NB4 (cell line): ENCODE measurements around the gene UNC5A.
A peak's percentile ranks its signal among the peaks of the same experiment; 100 is the strongest.

Experiments used
- TF ChIP-seq, protein P1 (sequence below): IDR thresholded peaks from one replicate; pipeline ENCODE4 v1.5.1; 2012; ENCODE audit warnings: low read depth, low read length
- TF ChIP-seq, protein P2 (sequence below): IDR thresholded peaks from 2 replicates; pipeline ENCODE4 v1.6.1; 2011; ENCODE audit warnings: low read depth, low read length

GRCh38 chr5:176817841-176818377 is 7.5 kb downstream of the UNC5A start:
- TF ChIP-seq, protein P1, sequence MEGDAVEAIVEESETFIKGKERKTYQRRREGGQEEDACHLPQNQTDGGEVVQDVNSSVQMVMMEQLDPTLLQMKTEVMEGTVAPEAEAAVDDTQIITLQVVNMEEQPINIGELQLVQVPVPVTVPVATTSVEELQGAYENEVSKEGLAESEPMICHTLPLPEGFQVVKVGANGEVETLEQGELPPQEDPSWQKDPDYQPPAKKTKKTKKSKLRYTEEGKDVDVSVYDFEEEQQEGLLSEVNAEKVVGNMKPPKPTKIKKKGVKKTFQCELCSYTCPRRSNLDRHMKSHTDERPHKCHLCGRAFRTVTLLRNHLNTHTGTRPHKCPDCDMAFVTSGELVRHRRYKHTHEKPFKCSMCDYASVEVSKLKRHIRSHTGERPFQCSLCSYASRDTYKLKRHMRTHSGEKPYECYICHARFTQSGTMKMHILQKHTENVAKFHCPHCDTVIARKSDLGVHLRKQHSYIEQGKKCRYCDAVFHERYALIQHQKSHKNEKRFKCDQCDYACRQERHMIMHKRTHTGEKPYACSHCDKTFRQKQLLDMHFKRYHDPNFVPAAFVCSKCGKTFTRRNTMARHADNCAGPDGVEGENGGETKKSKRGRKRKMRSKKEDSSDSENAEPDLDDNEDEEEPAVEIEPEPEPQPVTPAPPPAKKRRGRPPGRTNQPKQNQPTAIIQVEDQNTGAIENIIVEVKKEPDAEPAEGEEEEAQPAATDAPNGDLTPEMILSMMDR = peak; percentile 36
- TF ChIP-seq, protein P2, sequence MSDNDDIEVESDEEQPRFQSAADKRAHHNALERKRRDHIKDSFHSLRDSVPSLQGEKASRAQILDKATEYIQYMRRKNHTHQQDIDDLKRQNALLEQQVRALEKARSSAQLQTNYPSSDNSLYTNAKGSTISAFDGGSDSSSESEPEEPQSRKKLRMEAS = no peak
